Measurements from ENCODE around the gene KRTAP12-3. TPM values are rescaled to one million over a fixed set of nuclear protein-coding genes. Genes with fewer than 3 reads are reported as not detected.
"Not testable (repeated sequence)": the region's sequence is repeated elsewhere in the genome, so short reads cannot be mapped to it uniquely, and the experiment has no call there.

The KRTAP12-3 gene
- polyA plus RNA-seq, 1 experiment = not detected

GRCh38 chr21:44686843-44687561, 29.3 kb downstream of the KRTAP12-3 start:
- CTCF ChIA-PET = no interaction called here
- Histone ChIP-seq H3K36me3 (ENCODE audit: control insufficient read depth, insufficient read depth, low read length) (no peaks in the 10 kb centered on the region), H3K27me3 (ENCODE audit: control insufficient read depth, insufficient read depth, low read length) (peaks cover 8% of the 10 kb centered on the region), H3K4me3 (ENCODE audit: low read depth, low read length) (no peak overlapping the region)
- POLR2A ChIA-PET = no interaction called here
- DNase-seq (ENCODE audit: low read depth) = no peak
- no peak for TF ChIP-seq CTCF (IDR thresholded peaks at IDR 0.05; ENCODE audit: insufficient read depth, low read depth, low read length)

- POLR2A ChIA-PET = no interaction called here
- TF ChIP-seq CTCF (IDR thresholded peaks at IDR 0.05; ENCODE audit: insufficient read depth, low read depth, low read length) = no peak
- Histone ChIP-seq H3K27me3 (ENCODE audit: control insufficient read depth, insufficient read depth, low read length) (peaks cover 8% of the 10 kb centered on the region), H3K4me3 (ENCODE audit: low read depth, low read length) (no peak overlapping the region), H3K36me3 (ENCODE audit: control insufficient read depth, insufficient read depth, low read length) (no peaks in the 10 kb centered on the region)
- CTCF ChIA-PET = no interaction called here
- no peak for DNase-seq (ENCODE audit: low read depth)
Observed at GRCh38 chr21:44687671-44688070, 29.9 kb downstream of the KRTAP12-3 start.

GRCh38 chr21:44689740-44690139, 32.0 kb downstream of the KRTAP12-3 start:
- H3K27me3 ChIP-seq (ENCODE audit: control insufficient read depth, insufficient read depth, low read length); H3K4me3 ChIP-seq (ENCODE audit: low read depth, low read length); POLR2A ChIA-PET; CTCF ChIA-PET; H3K36me3 ChIP-seq (ENCODE audit: control insufficient read depth, insufficient read depth, low read length); DNase-seq (ENCODE audit: low read depth): not testable (repeated sequence)

GRCh38 chr21:44691686-44692085, 34.0 kb downstream of the KRTAP12-3 start:
- Histone ChIP-seq H3K36me3 (ENCODE audit: control insufficient read depth, insufficient read depth, low read length) (no peaks in the 10 kb centered on the region), H3K4me3 (ENCODE audit: low read depth, low read length) (no peak overlapping the region), H3K27me3 (ENCODE audit: control insufficient read depth, insufficient read depth, low read length) (peaks cover 11% of the 10 kb centered on the region)
- no peak for DNase-seq (ENCODE audit: low read depth)
- ChIA-PET CTCF (no interaction called here), POLR2A (no interaction called here)
- TF ChIP-seq CTCF (IDR thresholded peaks at IDR 0.05; ENCODE audit: insufficient read depth, low read depth, low read length) = no peak

GRCh38 chr21:44692798-44693512, 35.2 kb downstream of the KRTAP12-3 start:
- POLR2A ChIA-PET = no interaction called here
- no peak overlapping the region for H3K4me3 ChIP-seq (ENCODE audit: low read depth, low read length)
- no peak for TF ChIP-seq CTCF (IDR thresholded peaks at IDR 0.05; ENCODE audit: insufficient read depth, low read depth, low read length)
- CTCF ChIA-PET = no interaction called here
- H3K36me3 ChIP-seq (ENCODE audit: control insufficient read depth, insufficient read depth, low read length) = no peaks in the 10 kb centered on the region
- peaks cover 5% of the 10 kb centered on the region for H3K27me3 ChIP-seq (ENCODE audit: control insufficient read depth, insufficient read depth, low read length)
- DNase-seq (ENCODE audit: low read depth) = no peak
